ENCODE results near the gene TTC23. TPM values are rescaled to one million over a fixed set of nuclear protein-coding genes. Genes with fewer than 3 reads are reported as not detected.

Gene TTC23
- total RNA-seq, 2 experiments from 2014 or later = 0.19 to 0.81 TPM

GRCh38 chr15:99169769-99170311 is 79.5 kb downstream of the TTC23 start:
- H3K4me3 ChIP-seq (ENCODE audit: low read length) = no peak overlapping the region
- H3K4me3 Mint-ChIP-seq = no peak overlapping the region
- ChIA-PET CTCF (no interaction called here), POLR2A (no interaction called here)
- no peaks in the 10 kb centered on the region for H3K4me1 ChIP-seq (ENCODE audit: insufficient read depth, low read length)
- H3K27me3 ChIP-seq (ENCODE audit: control insufficient read depth in 1 of 2, insufficient read depth in 2 of 2, low read length in 2 of 2) = no peaks in the 10 kb centered on the region
- DNase-seq (no peak), ATAC-seq (ENCODE audit: poor library complexity) (no peak)
- no peaks in the 10 kb centered on the region for H3K27me3 Mint-ChIP-seq
- no peak overlapping the region for H3K27ac ChIP-seq (ENCODE audit: low read depth in 1 of 2, low read length in 2 of 2)
- H3K9me3 Mint-ChIP-seq = no peaks in the 10 kb centered on the region
- no peak for TF ChIP-seq CTCF (IDR thresholded peaks at IDR 0.05)
- H3K36me3 ChIP-seq (ENCODE audit: insufficient read depth, low read length) = no peaks in the 10 kb centered on the region
- no peaks in the 10 kb centered on the region for H3K9me3 ChIP-seq (ENCODE audit: control insufficient read depth in 1 of 2, insufficient read depth in 1 of 2, low read length in 2 of 2)
- no peaks in the 10 kb centered on the region for H3K4me1 Mint-ChIP-seq (ENCODE audit: low read depth)
- H3K36me3 Mint-ChIP-seq (ENCODE audit: low read depth) = no peaks in the 10 kb centered on the region
- H3K27ac Mint-ChIP-seq = no peak overlapping the region
- intact Hi-C loops (cut with DNase I, micrococcal nuclease) = no loop called here

GRCh38 chr15:99168601-99169580 is 80.5 kb downstream of the TTC23 start:
- H3K27me3 Mint-ChIP-seq = no peaks in the 10 kb centered on the region
- ATAC-seq (ENCODE audit: poor library complexity) = no peak
- no peak overlapping the region for H3K4me3 Mint-ChIP-seq
- no peak overlapping the region for H3K27ac ChIP-seq (ENCODE audit: low read depth in 1 of 2, low read length in 2 of 2)
- H3K9me3 Mint-ChIP-seq = no peaks in the 10 kb centered on the region
- H3K4me1 ChIP-seq (ENCODE audit: insufficient read depth, low read length) = no peaks in the 10 kb centered on the region
- H3K36me3 ChIP-seq (ENCODE audit: insufficient read depth, low read length) = no peaks in the 10 kb centered on the region
- no peak for TF ChIP-seq CTCF (IDR thresholded peaks at IDR 0.05)
- ChIA-PET CTCF (no interaction called here), POLR2A (no interaction called here)
- no peak for DNase-seq
- intact Hi-C loops (cut with DNase I, micrococcal nuclease) = no loop called here
- H3K4me1 Mint-ChIP-seq (ENCODE audit: low read depth) = peaks cover 6% of the 10 kb centered on the region
- no peak overlapping the region for H3K4me3 ChIP-seq (ENCODE audit: low read length)
- no peaks in the 10 kb centered on the region for H3K27me3 ChIP-seq (ENCODE audit: control insufficient read depth in 1 of 2, insufficient read depth in 2 of 2, low read length in 2 of 2)
- H3K9me3 ChIP-seq (ENCODE audit: control insufficient read depth in 1 of 2, insufficient read depth in 1 of 2, low read length in 2 of 2) = no peaks in the 10 kb centered on the region
- H3K27ac Mint-ChIP-seq = no peak overlapping the region
- no peaks in the 10 kb centered on the region for H3K36me3 Mint-ChIP-seq (ENCODE audit: low read depth)

GRCh38 chr15:99167640-99168039 is 81.7 kb downstream of the TTC23 start:
- H3K36me3 Mint-ChIP-seq (ENCODE audit: low read depth) = no peaks in the 10 kb centered on the region
- Histone ChIP-seq H3K27me3 (ENCODE audit: control insufficient read depth in 1 of 2, insufficient read depth in 2 of 2, low read length in 2 of 2) (no peaks in the 10 kb centered on the region), H3K27ac (ENCODE audit: low read depth in 1 of 2, low read length in 2 of 2) (no peak overlapping the region), H3K4me3 (ENCODE audit: low read length) (no peak overlapping the region), H3K36me3 (ENCODE audit: insufficient read depth, low read length) (no peaks in the 10 kb centered on the region), H3K9me3 (ENCODE audit: control insufficient read depth in 1 of 2, insufficient read depth in 1 of 2, low read length in 2 of 2) (no peaks in the 10 kb centered on the region), H3K4me1 (ENCODE audit: insufficient read depth, low read length) (no peaks in the 10 kb centered on the region)
- intact Hi-C loops (cut with DNase I, micrococcal nuclease) = no loop called here
- ATAC-seq (ENCODE audit: poor library complexity) = no peak
- ChIA-PET CTCF (no interaction called here), POLR2A (no interaction called here)
- peaks cover 14% of the 10 kb centered on the region for H3K4me1 Mint-ChIP-seq (ENCODE audit: low read depth)
- no peaks in the 10 kb centered on the region for H3K9me3 Mint-ChIP-seq
- DNase-seq = no peak
- TF ChIP-seq CTCF (IDR thresholded peaks at IDR 0.05) = no peak
- H3K27me3 Mint-ChIP-seq = no peaks in the 10 kb centered on the region
- H3K4me3 Mint-ChIP-seq = no peak overlapping the region
- H3K27ac Mint-ChIP-seq = no peak overlapping the region
